Measurements from ENCODE around the gene ADCY2.

DNA sequence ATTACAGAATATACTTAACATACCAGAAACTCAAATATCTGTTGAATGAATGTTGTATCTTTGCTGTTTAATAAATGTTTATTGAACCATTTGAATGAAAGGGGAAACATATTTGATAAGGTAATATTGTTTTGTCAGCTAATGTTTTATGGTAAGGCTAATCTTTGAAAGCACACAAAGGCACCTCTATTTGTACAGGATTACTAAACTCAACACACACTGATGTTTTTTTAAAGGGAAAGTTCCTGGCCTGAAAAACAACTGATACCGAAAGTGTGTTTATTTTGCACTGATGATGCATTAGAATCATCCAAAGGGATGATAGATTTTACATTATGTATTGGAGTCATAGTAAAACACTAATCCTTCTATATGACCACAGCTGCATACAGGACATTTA is 82.5 kb downstream of the ADCY2 start:
- TF ChIP-seq, protein P1, sequence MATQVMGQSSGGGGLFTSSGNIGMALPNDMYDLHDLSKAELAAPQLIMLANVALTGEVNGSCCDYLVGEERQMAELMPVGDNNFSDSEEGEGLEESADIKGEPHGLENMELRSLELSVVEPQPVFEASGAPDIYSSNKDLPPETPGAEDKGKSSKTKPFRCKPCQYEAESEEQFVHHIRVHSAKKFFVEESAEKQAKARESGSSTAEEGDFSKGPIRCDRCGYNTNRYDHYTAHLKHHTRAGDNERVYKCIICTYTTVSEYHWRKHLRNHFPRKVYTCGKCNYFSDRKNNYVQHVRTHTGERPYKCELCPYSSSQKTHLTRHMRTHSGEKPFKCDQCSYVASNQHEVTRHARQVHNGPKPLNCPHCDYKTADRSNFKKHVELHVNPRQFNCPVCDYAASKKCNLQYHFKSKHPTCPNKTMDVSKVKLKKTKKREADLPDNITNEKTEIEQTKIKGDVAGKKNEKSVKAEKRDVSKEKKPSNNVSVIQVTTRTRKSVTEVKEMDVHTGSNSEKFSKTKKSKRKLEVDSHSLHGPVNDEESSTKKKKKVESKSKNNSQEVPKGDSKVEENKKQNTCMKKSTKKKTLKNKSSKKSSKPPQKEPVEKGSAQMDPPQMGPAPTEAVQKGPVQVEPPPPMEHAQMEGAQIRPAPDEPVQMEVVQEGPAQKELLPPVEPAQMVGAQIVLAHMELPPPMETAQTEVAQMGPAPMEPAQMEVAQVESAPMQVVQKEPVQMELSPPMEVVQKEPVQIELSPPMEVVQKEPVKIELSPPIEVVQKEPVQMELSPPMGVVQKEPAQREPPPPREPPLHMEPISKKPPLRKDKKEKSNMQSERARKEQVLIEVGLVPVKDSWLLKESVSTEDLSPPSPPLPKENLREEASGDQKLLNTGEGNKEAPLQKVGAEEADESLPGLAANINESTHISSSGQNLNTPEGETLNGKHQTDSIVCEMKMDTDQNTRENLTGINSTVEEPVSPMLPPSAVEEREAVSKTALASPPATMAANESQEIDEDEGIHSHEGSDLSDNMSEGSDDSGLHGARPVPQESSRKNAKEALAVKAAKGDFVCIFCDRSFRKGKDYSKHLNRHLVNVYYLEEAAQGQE (IDR thresholded peaks at IDR 0.05; ENCODE audit: insufficient replicate concordance, low read depth), result no peak
- no peak for TF ChIP-seq CTCF (IDR thresholded peaks at IDR 0.05; ENCODE audit: insufficient read depth, low read length)
- no peak for TF ChIP-seq POLR2AphosphoS5 (IDR thresholded peaks at IDR 0.05; ENCODE audit: low read depth)

Measured in HL-60 (cell line).